Right hindlimb (tissue), 1 donor: ENCODE results near the gene IGFN1.
"Not testable (repeated sequence)": the region's sequence is repeated elsewhere in the genome, so short reads cannot be mapped to it uniquely, and the experiment has no call there.

Source experiments
- DNase-seq: peaks from one replicate; pipeline ENCODE4 v3.0.0-alpha.2; 2018

The IGFN1 gene

DNA sequence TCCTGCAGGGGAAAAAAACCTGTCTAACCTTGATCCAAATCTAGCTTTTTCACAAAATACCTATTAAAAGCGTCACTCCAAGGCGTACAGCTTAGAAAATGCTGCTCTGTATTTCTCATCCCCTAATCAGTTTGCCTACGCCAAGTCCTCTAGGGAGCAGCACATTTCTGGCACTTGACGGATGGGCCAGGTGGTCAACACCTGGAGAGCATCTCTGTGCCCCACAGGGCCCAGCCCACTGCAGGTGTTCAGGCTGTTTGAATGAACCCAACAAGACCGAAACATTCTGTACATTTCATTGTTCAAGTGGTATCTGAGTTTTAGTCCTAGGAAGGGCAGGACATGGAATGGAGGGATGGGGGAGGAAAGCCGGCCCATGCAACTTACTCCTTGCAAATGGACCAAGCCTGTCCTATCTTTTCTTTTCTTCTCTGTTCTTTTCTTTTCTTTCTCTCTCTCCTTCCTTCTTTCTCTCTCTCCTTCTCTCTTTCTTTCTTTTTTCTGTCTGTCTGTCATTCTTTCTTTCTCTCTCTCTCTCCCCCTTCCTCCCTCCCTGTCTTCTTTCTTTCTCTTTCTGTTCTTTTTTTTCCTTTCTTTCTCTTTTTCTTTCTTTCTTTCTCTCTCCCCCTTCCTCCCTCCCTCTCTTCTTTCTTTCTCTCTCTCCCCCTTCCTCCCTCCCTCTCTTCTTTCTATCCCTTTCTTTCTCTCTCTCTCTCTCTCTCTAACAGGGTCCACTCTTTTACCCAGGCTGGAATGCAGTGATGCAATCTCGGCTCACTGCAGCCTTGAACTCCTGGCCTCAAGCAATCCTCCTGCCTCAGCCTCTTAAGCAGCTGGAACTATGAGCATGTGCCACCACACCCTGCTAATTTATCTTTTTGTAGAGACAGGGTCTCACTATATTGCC lies 29.1 kb downstream of the IGFN1 start:
- peak; percentile 7 for DNase-seq

DNA sequence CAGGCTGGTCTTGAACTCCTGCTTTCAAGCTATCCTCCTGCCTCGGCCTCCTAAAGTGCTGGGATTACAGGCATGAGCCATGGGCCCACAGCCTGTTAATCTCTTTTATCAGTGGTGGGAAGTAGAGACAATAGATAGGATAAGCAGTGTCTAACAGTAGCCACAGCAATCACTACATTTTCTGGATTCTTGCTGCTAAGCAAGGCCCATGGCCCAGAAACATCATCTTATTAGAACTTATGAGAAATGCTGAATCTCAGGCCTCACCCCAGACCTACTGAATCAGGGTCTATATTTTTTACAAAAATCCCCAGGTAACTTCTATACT lies 29.7 kb downstream of the IGFN1 start:
- no peak for DNase-seq

DNA sequence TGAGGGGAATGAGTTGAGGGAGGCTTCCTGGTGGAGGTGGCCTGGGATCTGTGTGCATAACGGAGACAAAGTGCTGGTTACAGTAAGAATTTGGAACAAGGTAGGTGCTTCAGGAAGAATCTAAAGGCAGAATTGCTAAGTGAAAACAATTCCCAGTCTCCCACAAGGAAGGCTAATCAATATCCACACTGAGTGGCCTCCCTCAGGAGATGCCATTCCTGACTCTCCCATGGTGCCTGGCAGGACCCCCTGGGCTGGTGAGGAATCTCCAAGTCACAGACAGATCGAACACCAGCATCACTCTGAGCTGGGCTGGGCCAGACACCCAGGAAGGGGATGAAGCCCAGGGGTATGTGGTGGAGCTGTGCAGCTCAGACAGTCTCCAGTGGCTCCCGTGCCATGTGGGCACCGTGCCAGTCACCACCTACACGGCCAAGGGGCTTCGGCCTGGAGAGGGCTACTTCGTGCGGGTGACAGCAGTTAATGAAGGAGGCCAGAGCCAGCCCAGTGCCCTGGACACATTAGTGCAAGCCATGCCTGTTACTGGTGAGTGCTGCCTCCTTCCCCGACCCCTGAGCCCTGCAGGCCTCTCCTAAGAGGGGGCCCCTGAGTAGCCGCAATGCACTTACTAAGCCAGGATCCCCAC lies 30.7 kb downstream of the IGFN1 start:
- peak; percentile 17 for DNase-seq

DNA sequence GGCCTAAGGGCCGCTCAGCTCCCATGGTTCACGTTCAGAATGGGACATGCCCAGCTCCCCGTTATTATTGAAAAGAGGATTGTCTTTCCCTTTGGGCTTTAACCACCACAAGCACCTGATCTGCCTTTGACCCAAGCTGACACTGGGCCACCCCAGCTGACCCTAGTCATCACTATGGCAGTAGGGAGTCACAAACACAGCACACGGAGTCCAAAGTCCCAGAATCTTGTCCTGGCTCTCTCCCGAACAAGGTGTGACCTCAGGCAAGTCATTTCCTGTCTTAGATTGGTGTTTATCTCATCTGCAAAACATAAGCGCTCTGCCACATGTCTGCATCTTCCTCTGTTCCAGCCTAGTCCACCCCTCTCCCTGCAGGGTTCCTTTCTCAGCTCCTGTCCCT lies 31.5 kb downstream of the IGFN1 start:
- no peak for DNase-seq

DNA sequence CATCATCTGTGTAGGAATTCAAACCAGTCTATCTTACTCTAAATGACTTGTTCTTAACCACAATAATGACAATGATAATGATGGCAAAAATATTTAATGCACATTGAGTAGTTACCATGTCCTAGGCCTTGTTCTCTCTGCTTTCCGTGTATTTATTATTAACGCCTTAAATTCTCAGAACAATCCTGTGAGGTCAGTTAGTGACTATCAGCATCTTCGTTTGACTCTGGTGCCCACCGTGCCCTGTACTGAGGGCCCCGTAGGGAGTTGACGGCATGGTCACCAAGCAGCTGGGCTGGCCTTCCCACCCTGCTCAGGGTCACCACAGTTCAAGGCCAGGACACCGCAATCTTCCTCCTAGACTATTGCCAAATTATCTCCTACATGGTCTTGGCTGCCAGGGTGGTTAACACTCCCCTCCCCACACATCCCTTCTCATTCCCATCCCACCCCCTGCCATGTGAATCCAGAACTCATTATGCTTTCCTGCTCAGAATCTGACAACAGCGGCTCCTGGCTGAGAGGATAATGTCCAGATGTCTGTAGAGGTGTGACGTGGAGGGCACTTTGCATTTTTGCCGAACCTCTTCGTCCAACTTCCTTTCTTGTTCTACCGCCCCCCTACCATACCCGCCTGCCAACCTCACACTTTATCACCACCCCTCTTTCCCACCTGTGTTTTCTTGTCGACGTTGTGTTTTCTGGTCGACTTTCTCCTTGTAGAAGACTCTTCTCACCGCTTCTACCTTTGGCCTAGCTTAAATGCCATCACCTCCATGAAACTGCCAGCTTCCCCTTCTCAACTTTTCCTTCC lies 33.4 kb downstream of the IGFN1 start:
- DNase-seq = peak; percentile 6

DNA sequence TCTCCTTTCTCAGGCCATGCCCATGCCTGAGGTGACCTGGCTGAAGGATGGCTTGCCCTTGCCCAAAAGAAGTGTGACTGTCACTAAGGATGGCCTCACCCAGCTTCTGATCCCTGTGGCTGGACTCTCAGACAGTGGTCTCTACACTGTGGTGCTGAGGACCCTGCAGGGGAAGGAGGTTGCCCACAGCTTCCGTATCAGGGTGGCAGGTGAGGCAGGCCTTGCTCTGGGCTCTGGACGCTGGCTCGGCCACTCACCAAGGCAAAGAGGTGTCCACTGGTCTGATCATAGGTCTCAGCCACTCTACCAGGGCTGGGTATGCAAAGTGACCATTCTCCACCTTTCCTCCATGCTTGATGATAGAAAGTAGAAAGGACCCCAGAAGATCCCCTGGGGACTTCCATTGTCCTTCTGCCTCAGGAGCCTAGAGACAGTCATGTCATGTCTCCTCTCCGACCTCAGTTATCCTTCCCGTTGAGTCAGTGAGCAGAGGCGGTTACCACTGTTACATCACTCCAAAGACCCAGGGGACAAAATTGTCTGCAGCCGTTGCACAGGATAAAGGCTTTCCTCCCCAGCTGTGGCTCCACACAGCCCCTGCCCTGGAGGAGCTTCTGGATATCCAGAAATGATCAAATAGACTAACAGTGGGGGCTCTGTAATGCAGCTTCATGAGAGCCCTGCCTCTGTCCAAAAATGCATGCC lies 34.2 kb downstream of the IGFN1 start:
- DNase-seq = peak; percentile 9

DNA sequence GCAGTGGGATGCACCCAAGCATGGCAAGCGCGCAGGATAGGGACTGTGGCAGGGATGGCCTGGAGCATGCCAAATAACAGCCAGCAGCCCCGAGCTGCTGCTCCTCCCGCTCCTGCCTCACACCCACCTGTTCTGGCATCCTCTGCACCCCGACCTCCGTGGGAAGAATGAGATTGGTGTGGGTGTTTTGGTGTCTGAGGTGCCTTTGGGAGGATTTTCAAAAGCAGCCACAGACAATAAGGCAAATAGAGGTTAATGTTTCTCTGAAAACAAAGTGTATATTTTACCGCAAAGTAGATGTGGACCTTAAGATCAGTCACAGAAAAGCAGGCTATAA lies 35.5 kb downstream of the IGFN1 start:
- peak; percentile 11 for DNase-seq

DNA sequence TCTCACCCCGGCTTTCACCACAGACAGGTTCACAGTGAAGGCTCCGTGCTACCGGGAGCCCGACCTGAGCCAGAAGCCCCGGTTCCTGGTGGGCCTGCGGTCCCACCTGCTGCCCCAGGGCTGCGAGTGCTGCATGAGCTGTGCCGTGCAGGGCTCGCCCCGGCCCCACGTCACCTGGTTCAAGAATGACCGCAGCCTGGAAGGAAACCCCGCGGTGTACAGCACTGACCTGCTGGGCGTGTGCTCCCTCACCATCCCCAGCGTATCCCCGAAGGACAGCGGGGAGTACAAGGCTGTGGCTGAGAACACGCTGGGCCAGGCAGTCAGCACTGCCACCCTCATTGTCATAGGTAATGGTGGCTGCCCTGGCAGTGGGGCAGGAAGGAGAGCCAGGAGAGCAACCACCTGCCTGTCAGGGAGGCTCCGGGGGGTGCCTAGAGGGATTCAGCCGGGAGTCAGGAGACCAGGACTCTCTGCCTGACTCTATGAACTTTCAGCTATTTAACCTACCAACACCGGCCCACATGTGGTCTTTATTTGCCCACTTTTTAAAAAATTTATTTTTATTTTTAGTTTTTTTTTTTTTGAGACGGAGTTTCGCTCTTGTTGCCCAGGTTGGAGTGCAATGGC lies 36.4 kb downstream of the IGFN1 start:
- peak; percentile 4 for DNase-seq

DNA sequence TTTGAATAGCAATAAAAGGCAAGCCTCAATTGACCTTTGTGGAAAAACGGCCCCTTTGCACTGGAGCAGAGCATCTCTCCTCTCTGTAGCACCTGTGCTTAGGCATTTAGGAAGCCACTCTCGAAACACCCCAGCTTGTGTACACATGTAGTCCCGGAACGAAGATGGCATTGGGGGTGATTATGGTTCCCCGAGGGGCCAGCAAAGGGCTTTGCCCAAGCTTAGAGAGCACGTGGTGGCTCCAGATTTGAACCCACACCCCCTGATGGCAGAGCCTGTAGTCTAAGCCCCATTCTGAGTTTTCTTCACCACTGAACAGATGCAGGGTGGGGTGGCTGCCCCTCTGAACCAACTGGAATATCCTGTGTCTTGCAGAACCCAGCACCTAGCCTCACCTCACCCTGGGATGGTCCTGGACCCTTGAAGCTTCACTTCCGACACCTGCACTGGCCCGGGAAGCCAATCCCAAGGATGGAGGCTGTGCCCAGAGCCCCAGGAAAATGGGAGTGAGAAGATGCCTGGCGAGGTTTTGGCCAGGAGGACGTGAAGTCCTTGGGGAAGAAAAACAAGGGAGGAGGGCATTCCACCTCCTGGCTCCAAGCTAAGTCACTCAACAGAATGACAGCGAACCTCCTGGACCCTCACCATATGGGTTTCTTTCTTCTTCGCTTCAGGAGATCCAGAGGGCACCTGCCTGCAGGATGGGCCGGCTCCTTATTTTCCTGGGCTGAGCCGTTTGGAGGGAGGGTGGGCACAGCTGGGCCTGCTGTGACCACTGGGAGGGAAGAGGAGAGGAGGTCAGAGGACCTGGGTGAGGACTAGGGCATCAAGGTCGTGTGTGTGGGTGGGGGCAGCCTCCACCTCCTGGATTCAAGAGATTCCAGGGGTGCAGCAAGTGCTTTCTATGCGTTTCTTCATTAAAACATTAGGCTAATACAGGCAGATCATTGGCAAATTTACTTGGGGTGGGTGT lies 37.7 kb downstream of the IGFN1 start:
- DNase-seq = peak; percentile 5

DNA sequence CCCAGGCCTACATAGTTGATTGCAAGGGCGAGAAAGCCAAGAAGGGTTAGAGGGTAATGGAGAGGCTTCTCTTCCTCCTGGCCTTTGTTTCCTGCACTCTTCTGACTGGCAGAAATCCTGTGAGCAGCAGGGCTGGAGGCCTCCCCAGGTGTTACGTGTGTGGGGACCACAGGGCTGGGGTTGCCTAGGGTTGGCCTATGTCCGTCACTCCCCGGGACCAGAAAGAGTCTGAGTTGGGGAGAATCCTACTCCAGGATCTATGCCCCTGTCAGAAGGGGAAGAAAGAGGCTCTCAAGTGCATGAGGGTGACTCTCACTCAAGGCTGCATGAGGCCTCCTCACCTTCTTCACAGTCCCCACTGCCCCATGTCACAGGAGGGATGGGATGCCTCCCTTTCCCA lies 38.5 kb downstream of the IGFN1 start:
- peak; percentile 5 for DNase-seq

DNA sequence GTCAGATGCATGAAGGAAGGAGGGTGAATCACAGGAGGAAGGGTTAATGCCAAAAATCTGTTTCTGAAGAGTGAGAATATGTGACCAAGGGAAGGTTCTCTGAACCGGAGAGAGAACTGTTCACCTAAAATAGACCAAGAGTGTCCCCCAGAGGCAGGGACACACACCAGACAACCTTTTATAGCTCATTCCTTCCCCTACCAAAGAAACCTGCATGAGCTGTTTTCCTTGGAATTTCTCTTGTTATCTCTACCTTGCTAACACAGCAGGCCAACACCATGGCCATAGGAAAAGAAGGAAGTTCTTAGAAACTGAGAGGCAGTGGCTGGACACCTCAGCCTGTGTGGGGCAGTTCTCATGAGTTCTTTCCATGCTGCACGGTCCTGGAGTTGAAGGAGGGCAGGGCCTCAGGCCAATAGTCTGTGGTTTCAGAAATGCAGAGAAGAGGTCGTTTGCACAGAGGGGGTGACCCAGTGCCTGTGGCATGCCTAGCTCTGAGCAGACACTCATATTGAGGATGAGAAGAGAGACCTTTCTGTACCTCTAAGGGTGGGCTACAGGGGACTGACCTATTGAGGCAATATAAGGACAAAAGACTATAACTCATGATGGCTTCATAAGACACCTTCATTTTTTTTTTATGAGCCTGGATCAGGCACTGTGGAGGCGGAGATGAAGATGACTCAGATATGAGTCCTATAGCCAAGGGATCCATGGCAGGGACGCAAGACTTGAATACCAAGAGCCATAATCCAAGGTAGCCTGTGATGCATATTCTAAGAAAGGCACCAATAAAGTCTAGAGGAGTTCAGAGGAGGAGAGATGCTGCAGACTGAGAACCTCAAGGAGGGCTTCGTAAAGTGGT lies 39.4 kb downstream of the IGFN1 start:
- DNase-seq = peak; percentile 18

DNA sequence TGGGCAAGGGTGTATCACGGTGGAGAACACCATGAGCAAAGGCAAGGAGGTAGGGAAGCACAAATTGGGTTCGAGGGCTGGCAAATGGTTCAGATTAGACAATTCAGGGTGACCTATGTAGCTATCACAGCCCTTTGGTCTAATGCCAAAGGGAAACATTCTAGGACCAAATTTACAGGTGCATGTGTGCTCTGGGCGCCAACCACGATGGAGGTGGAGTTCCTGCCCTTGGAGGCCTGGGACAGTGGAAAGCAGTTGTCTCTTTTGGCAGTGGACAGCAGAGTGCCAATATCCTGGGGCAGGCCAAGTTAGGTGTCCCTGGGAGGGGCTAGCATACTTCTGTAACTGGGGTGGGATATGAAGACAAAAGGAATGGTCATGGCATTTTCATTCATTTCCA lies 40.1 kb downstream of the IGFN1 start:
- peak; percentile 4 for DNase-seq

DNA sequence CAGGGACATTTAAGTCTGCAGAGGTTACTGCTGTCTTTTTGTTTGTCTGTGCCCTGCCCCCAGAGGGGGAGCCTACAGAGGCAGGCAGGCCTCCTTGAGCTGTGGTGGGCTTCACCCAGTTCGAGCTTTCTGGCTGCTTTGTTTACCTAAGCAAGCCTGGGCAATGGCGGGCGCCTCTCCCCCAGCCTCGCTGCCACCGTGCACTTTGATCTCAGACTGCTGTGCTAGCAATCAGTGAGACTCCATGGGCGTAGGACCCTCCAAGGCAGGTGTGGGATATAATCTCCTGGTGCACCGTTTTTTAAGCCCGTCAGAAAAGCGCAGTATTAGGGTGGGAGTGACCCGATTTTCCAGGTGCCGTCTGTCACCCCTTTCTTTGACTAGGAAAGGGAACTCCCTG lies 49.0 kb downstream of the IGFN1 start:
- not testable (repeated sequence) for DNase-seq

DNA sequence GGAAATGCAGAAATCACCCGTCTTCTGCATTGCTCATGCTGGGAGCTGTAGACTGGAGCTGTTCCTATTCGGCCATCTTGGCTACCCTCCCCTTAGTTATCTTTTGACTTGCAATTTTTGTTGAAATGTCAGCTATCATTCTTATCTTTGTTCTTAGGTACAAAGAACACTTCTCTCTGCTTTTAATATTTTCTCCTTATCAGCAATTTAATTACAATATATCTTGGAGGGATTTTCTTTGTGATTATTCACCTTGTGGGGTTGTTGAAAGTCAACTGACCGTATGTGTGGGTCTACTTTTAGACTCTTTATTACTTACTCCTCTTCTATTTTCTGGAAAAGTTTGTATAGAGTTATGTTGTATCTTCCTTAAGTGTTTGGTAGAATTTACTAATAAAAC lies 49.5 kb downstream of the IGFN1 start:
- no peak for DNase-seq

DNA sequence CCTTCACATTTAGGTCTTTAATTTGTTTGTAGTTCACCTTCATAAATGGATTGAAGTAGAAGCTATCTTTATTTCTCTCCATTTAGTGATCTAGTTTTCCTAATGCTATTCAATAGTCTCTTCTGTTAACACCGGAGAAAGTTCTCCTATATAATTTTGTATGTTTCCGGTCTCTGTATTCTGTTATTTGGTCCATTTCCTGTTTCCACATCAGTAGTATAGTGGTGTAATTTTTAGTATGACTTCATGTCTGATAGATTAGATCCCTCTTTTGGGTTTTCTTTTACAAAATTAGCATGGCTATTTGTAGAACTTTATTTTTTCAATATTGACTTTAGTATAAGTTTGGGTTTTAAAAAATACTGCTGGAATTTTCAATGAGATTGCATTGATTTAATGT lies 51.1 kb downstream of the IGFN1 start:
- DNase-seq = no peak

DNA sequence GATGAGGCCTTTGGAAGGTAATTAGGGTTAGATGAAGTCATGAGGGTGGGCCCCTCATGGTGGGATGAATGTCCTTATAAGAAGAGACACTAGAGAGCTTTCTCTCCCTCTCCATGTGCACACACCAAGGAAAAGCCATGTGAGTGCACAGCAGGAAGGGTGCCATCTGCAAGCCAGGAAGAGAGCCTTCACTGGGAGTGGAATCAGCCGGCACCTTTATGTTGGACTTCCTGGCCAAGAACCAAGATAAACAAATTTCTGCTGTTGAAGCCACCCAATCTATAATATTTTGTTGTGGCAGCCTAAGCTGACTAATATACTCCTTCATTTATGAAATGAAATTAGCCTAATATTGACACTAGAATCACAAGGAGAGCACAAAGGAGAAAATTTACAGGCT lies 54.5 kb downstream of the IGFN1 start:
- DNase-seq = no peak

DNA sequence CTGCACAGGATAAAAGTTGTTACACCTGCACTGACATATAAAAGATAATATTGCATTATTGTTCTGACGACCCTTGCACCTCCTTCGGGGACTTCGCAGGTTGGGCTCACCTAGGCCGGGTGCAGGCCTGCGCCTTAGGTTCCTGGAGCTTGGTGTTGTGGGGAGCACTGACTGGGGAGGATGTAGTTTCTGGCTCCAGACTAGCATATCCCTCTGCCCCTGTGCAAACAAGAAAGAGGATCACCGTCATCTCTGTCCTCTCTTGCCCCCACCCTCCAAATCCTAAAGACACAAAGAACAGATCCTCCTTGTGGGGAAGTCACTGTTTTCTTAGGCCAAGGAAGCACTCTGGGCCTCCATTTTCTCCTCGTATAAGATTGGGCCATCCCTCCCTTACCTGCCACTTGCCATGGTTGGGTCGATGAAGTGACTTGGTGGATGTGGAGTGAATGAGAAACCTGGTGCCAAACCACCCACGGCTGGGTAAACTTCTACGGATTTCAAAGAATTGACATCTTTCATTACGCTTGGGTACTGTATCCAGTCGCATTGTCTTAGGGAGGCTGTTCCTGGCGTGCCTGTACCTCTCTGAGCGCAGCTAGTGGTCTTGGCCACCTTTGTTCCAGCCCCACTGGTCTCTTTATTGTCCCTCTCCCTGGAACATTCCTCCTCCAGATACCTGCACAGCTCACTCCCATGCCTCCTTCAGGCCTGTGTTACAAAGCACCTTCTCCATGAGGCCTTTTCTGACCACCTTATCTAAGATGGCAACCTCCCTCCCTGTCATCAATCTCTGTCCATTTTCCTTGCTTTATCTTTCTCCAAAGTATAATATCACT lies 58.3 kb downstream of the IGFN1 start:
- no peak for DNase-seq

DNA sequence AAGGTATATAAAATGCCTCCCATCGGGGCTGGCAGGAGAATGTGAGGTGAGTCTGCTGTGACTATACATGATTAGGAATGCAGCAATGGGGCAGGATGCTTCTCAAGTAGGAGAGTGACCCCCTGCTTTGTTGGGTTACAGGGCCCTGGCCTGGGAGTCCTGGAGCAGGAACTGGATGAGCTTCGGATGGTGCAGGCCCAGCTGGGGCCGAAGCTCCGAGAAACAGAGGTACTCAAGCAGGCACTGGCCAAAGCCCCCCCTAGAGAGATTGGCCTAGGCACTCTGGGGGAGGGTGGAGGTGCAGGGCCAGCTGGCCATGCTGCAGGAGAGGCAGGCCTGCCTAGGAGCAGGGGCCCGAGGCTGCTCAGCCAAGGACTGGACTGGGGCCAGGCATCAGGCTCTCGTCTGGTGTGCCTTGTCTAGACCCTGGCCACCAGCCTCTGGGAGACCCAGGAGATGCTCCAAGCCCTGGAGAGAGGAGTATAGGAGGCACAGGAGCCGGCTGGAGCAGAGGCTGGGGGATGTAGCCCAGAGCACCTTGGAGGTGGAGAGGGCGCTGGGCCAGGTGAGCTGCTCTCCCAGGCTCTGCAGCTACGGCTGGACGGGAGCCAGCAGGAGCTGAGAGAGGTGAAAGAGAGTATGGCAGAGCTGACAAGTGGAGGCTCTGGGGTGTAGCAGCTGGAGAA lies 59.8 kb downstream of the IGFN1 start:
- DNase-seq = no peak

DNA sequence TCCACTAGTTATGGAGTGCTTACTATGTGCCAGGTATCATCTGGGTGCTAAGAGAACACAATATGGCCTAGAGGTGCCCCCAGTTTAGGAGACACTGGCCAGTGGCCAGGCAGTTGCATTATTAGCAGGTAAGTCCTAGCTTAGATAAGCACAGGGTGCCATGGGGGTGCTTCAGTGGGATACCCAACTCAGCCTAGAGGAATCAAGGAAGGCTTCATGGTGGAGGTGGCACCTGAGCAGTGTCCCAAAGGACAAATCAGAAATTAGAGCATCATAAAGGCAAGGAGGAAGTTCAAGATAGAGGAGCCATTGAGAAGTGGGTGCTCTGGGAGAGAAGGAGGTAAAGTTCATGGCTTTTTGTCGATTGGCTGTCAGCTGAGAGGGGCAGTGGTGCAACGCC lies 60.8 kb downstream of the IGFN1 start:
- no peak for DNase-seq
